ENCODE results near the gene DSCAML1.

DNA sequence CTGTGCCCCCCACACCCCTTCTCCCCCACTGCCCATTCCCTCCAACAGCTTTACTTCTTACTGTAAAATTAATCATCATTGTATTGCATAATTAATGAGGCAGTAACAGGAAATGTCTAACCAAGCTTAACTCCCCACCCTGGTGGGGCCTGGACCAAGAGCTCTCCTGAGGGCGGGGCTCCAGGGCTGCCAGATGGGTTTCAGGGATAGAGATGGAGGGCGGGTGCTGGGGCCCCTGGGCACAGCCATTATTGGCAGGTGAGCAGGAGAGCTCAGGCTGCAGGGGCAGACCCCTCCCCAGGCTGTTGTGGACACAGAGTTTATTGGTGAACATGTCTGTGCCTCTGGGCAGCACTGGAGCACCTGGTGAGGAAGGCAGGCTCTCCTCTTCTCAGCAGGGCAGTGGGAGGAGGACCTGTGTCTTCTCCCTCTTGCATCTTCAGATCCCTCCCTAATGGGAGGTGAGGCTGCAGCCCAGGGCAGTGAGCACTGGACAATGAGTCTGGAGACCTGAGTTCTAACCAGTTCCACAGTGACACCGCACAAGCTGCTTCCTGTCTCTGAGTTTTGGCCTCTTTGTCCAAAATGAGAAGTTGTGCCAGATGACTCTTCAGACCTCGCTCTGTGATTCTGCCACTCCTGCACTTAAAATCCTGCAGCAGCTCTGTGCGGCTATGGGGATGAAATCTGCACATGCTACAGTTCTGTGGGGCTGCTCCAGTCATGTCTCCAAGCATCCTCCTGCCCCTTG, 236.1 kb downstream of the DSCAML1 start:
- no peak for TF ChIP-seq NFYB (IDR thresholded peaks at IDR 0.05; ENCODE audit: insufficient read depth, low read depth, low read length)
- TF ChIP-seq BRCA1 (IDR thresholded peaks at IDR 0.05; ENCODE audit: low read depth, low read length), result no peak

Measured in GM12878 (cell line).